GM18951 (cell line): ENCODE data around the gene POLR2E.

Source experiments
- POLR2A ChIP-seq: IDR thresholded peaks from 4 replicates; pipeline ENCODE4 v1.6.1; 2011; ENCODE audit warnings: mild to moderate bottlenecking; ENCODE audit not compliant: insufficient read length, insufficient read depth; ENCODE audit errors: extremely low read depth
- in situ Hi-C: fragments of 300-500 bp; cut with MboI; formaldehyde crosslinking; loops from one replicate; pipeline ENCODE4 v1.12.0; 2022; ENCODE audit warnings: low sequenced_read_pairs, mixed read lengths, inconsistent platforms; ENCODE audit not compliant: unreplicated experiment

POLR2E gene

GRCh38 chr19:1040476-1041271 is 54.5 kb downstream of the POLR2E start:
- in situ Hi-C loops: no loop called here
- no peak for TF ChIP-seq POLR2A

- in situ Hi-C loops: no loop called here
These were observed 55.3 kb downstream of the POLR2E start, which contains the start of gene ABCA7 for GRCh38 chr19:1039646-1040475. Gene ABCA7, plus strand, starts transcription at chr19:1040107. Its CDS starts 1,255 bp downstream, at chr19:1041362.

GRCh38 chr19:1038978-1039645 is 56.1 kb downstream of the POLR2E start:
- TF ChIP-seq POLR2A: no peak
- in situ Hi-C loops: no loop called here

More at GRCh38 chr19:1039646-1040475, 55.3 kb downstream of the POLR2E start, which contains the start of gene ABCA7:
- peak; percentile 78 for TF ChIP-seq POLR2A

GRCh38 chr19:1037621-1038064 is 57.5 kb downstream of the POLR2E start:
- no peak for TF ChIP-seq POLR2A
- in situ Hi-C loops: no loop called here
